Daoy (cell line): ENCODE results near the gene DEPDC1. TPM values are rescaled to one million over a fixed set of nuclear protein-coding genes. Genes with fewer than 3 reads are reported as not detected.
"Not testable (repeated sequence)": the region's sequence is repeated elsewhere in the genome, so short reads cannot be mapped to it uniquely, and the experiment has no call there.

Experiments used
- DNase-seq: peaks from one replicate; pipeline ENCODE4 v3.0.0-alpha.2; 2015; ENCODE audit warnings: low read depth
- total RNA-seq: library from RNA; depleted of rRNA; stranded (reverse); fragments of >200 nt; shearing (Covaris generic); gene quantifications from 2 replicates; pipeline ENCODE4 v1.2.3, GENCODE V29; 2014; rRNA removed

The DEPDC1 gene, protein sequence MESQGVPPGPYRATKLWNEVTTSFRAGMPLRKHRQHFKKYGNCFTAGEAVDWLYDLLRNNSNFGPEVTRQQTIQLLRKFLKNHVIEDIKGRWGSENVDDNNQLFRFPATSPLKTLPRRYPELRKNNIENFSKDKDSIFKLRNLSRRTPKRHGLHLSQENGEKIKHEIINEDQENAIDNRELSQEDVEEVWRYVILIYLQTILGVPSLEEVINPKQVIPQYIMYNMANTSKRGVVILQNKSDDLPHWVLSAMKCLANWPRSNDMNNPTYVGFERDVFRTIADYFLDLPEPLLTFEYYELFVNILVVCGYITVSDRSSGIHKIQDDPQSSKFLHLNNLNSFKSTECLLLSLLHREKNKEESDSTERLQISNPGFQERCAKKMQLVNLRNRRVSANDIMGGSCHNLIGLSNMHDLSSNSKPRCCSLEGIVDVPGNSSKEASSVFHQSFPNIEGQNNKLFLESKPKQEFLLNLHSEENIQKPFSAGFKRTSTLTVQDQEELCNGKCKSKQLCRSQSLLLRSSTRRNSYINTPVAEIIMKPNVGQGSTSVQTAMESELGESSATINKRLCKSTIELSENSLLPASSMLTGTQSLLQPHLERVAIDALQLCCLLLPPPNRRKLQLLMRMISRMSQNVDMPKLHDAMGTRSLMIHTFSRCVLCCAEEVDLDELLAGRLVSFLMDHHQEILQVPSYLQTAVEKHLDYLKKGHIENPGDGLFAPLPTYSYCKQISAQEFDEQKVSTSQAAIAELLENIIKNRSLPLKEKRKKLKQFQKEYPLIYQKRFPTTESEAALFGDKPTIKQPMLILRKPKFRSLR
- 68.4 and 117 TPM in 2 replicates for total RNA-seq

DNA sequence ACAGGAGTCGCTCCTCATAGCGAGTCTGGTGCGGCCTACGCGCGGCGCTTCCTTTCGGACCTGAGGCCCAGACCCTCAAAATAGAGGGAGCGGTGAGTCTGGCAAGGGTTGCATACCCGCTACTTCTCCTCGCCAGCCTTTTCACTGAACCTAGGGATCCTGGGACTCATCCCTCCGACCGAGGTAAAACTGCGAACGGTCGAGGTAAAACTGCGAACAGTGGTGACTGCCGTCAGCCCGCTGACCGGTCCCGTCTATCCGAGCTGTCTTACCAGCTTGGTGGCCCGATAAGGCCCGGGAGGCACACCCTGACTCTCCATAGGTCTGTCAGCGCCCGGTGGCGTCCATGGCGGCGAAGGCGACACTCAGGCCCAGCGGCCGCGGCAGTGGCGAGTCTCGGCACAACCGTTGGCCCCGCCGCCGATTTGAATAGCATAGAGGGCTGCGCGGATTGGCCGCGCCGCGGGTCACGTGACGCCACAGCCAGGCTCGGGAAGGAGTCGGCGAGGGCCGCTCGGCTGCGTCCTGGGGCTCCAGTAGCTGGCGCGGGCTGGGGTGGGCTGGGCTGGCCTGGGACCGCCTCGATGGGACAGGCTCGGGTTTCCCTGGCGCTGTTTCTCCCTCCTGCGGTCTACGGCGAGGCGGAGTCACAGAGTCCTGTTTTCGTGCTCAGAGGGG lies at the start of gene DEPDC1:
Gene DEPDC1, minus strand, starts transcription at position 403 of the 678 bp plus-strand sequence. Its CDS starts 83 bp downstream, at position 320.
- DNase-seq: peak; percentile 99

DNA sequence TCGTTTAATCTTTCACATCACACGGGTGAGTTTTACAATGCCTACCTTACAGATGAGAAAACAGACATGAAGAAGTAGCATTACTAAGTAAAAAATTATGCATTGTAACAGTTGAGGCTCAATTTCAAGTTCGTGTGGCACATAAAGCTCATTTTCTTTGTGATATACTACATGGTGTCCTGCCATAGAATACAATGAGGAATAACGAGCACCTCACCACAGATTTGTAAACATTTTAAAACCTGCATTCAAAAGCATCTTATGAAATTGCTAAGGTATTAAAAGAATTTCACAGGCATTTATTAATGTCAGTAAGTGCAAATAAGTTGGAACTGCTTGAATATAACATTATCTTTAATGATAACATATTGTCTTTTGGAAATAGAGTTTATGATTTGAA lies 47.8 kb upstream of the DEPDC1 start:
- DNase-seq: no peak

DNA sequence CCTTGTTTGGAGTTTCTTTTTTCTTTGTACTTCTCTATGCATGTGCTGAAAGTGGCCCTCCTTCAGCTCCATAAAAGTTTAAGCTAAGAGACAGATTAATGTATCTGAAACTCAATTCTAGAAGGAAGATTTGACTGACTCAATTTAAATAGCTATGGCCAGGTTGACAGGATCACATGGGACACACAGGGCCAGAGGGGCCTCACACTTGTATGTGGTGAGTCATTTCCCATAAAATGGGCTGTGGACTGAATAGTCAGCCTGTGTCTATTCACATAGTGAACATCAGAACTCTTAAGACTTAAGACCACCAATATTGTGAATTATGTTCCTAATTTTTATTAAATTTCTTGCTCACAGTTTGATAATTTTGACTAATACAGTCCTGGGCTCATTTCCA lies 45.7 kb upstream of the DEPDC1 start:
- DNase-seq: peak; percentile 22

DNA sequence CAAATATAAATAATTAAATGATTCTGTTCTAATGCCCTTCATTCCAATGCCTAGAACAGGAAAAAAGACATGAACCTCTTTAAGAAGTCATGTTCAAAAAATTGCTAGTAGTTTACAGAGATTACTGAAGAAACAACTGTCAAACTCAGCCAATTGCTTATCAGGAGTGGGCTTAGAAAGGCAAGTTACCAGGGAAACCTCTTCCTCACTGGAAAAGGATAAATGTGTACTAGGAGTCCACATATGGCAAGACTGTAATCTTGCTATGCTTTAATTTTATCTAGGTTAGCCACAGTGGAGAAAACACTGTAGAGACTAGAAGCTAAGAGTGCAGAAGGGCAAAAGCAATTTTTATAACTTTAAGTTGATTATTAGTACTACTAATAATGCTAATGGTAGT lies 42.1 kb upstream of the DEPDC1 start:
- DNase-seq: no peak

DNA sequence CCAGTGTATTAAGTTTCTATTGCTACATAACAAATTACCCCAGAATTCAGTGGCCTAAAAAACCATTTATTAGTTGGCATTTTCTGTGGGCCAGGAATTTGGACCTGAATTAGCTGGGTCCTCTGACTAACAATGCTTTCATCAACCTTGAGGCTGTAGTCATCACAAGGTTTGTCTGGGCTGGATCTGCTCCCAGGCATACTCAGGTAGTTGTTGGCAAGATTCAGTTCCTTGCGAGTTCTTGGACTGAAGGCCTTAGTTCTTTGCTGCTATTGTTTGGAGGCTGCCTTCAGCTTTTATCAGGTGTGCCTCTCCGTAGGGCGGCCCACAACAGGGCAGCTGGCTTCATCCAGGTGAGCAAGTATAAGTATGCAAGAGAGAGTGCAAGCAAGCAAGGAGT lies 31.4 kb upstream of the DEPDC1 start:
- no peak for DNase-seq

DNA sequence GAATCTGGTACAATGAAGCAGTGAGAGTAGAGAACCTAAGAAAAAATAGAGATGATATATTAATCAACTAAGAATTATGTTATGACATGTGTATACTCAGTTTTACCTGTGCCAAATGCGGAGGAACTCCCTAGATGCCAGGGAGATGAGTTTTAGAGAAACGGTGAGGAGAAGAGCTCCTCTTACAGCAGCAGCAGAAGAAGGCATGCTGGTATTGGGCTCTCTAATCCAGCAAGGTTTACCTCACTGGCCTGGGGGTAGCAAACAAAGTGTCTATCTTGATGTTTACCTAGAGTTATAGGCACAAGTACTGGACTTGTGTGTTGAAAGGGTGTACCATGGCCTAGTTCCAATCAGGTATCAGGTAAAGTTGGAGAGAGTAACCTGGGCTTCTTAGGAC lies 28.9 kb upstream of the DEPDC1 start:
- no peak for DNase-seq

DNA sequence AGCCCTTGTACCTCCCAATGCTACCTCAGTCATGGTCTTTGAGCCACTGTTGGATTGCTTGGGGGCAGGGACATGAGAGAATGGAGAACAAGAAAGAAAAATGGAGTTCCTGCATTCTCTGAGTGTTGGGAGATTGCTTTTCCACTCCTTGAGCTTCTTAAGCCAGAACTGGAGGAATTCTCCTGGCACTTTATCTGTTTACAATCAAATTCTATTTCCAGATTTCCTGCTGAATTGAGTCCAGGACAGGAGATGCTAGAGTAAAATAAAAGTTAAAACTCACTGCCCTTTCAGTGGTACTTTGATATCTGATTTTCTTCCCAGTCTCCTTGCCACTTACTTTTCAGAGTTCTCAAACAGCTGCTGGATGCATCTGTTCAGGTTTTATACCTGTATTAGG lies 24.4 kb upstream of the DEPDC1 start:
- no peak for DNase-seq

DNA sequence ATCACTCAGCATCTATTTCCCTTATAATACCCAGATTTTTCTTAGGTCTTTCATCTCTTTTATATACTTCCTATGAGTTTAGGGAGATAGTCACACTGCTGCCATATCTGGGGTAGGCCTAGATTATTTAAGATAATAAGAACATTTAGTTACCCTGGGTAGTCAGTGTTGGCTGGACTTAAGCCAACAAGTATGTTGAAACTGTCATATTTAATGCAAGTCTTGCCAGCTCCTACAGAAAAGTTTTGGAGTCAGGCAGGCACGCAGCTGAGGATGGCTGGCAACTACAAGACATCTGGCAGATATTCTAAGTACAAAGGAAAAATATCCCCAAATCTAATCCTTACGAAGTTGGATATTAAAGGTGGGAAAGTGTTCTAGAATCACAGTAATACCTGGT lies 19.2 kb upstream of the DEPDC1 start:
- no peak for DNase-seq

DNA sequence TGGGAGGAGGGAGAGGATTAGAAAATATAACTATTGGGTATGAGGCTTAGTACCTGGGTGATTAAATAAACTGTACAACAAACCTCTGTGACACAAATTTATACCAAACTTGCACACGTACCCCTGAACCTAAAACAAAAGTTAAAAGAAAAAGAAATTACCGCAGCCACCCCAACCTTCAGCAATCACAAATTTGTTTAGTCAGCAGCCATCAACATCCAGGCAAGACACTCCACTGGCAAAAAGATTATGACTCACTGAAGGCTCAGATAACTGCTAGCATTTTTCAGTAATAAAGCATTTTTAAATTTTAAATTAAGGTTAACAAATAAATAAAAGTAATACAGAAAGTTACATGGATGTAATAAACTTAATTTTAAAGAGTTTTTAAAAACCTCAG lies 14.4 kb upstream of the DEPDC1 start:
- DNase-seq: no peak

DNA sequence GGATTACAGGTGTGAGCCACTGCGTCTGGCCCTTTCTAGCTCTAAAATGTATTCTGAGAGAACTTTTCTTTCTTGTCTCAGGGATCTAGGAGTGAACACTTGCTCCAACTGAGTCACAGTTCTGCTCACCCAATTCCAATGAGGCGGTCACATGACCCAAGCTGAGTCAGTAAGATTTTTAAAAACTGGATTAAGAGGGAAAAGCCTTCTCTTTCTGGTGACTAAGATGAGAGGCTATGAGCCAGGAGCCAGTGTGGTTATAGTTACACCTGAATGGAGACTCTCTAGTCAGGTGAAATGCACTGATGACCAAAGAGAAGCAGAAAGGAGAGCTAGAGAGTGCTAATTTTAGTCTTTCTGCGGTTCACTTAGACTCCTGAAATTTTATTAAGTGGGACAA lies 9.5 kb upstream of the DEPDC1 start:
- DNase-seq: no peak

DNA sequence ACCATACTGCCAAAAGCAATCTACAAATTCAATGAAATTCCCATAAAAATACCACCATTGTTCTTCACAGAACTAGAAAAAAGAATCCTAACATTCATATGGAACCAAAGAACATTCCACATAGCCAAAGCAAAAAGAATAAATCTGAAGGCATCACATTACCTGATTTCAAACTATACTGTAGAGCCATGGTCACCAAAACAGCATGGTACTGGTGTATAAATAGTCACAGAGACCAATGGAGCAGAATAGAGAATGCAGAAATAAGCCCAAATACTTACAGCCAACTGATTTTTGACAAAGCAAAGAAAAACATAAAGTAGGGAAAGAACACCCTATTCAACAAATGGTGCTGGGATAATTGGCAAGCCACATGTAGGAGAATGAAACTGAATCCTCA lies 6.2 kb upstream of the DEPDC1 start:
- DNase-seq: no peak

DNA sequence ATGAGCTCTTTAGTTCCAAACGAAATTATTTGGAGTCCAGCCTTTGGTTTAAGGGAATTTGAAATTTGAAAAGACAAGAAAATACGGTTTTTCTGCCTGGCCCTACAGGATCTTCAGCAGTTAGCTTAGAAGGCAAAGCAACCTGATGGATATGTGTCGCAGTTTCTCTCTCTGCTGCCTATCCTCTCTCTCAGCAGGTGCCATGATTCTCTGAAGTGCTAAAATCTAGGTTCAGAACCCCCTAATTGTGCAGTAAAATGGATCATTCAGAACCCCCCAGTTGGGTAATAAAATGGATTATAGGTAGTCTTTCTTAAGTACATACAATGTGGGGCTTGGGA lies 446 bp upstream of the DEPDC1 start:
- DNase-seq: no peak

DNA sequence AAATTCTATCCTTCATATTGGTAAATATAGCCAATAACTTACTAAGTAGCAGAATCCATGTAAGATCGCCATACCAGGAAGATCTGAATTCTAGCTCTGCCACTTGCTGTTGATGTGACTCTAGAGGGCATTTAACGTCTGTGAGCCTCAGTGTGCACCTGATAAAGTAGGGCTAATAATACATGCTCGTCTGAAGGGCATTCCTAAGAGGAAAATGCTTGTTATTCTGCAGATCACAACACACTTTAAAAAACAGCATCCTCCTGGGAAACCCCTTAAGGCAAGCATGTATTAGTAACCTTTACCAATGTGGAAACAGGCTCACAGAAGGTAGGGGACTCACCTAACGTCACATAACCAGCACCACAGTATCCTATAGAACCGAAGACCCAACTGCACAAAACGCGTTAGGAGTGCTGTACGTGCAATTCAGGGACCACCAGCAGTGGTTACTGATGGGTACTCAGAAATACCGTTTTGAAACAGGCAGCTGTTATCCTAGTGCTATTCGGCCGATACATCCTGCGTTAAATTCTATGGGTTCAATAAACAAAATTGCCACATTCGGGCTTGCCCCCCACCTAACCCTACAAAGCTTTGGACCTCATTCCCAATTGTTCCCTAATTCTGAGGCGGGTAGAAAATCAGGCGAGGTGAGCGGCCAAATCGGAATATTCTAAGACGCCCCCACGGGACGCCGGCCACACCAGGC lies 758 bp downstream of the DEPDC1 start:
- peak; percentile 19 for DNase-seq

DNA sequence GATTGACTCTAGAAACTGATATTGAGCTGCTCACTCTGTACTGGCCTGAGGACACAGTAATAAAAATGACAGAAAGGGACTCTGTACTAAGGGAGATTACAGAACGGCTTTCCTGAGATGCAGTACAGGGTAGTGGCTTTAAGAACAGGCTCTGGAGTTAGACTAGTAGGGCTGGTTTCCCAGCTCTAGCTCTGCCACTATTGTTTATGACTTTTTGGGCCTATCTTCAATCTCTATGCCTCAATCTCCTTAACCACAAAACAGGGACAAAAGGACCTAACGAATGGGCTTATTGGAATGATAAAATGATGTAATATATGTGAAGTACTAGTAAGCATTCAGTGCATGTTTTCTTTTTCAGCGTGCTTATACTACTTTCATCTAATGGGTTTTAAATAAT lies 1.4 kb downstream of the DEPDC1 start:
- no peak for DNase-seq

DNA sequence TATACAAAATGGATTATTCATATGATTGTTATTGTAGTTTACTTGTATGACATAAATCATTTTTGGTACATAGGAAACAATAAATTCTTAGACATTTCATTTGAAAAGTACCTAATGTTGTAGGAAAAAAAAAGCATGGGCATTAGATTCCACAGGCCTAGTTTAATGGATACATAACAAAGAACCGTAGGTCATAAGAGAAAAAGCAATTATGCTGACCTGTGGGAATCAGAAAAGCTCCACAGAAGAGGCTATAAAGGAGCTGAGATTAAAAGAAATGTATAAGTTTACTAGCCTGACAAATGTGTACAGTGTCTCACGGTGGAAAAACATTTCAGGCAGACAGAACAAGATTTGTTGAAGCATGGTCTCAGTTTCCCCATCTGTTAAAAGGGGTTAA lies 3.7 kb downstream of the DEPDC1 start:
- no peak for DNase-seq

DNA sequence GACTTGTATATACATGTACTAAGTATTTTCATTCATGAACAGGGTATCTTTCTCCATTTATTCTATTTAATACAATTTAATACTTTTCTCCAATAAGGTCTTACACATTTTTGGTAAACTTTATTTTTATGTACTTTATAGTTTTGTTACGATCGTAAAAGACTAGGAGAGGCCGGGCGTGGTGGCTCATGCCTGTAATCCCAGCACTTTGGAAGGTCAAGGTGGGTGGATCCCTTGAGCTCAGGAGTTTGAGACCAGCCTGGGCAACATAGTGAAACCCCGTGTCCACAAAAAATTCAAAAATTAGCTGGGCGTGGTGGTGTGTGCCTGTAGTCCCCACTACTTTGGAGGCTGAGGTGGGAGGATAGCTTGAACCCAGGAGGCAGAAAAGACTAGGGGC lies 4.6 kb downstream of the DEPDC1 start:
- not testable (repeated sequence) for DNase-seq

DNA sequence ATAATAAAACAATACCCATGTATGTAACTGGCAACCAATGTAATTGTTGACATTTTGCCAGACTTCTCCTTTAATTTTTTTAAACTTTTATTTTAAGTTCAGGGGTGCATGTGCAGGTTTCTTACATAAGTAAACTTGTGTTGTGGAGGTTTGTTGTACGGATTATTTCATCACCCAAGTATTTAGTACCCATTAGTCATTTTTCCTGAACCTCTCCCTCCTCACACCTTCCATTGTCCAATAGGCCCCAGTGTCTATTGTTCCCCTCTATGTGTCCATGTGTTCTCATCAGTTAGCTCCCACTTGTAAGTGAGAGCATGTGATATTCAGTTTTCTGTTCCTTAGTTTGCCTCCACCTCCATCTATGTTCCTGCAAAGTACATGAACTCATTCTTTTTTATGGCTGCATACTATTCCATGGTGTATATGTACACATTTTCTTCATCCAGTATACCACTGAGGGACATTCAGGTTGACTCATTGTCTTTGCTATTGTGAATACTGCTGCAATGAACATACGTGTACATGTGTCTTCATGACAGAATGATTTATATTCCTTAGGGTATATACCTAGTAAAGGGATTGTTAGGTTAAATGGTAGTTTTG lies 6.7 kb downstream of the DEPDC1 start:
- DNase-seq: no peak

DNA sequence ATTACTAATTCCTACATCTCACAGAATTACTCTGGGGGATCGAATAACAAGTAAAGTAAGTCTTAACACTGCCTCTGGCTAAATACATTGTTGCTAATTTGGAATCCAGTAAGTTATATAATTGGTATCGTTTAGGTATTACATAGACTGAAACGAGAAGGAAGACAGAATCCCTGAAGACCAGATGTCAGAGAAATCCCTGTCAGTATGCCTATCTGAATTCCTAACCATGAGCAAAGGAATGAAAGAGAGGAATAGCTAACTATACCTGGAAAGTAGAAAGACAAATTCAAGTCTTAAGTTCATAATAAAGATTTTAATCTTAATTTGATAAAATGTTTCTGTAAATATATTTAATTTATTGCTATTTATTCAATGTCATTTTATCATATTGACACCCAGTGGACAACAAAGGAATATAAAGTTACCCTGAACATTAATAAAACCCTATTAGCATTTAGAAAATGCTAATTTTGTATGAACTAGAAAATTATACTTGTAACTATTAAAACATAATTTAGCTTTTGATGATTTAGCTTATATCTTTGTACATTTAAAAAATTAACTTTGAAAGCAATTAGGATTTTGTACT lies 11.4 kb downstream of the DEPDC1 start:
- DNase-seq: no peak

DNA sequence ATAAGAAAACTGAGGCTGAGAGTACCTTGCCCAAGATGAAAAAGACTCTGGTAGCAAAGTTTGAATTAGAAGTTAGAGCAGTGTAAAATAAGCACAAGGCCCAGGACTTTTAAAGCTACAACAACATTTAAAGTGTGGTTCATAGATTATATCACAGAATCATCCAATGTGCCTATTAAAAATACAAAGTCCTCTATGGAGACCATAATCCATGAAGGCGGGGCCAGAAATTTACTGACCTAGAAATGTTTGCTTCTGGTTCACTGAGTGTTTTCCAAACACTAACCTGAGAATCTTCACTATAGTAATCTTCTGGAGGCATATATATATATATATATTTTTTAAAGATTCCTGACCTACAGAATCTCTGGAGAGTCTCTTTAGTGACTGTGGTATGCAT lies 12.3 kb downstream of the DEPDC1 start:
- DNase-seq: no peak

DNA sequence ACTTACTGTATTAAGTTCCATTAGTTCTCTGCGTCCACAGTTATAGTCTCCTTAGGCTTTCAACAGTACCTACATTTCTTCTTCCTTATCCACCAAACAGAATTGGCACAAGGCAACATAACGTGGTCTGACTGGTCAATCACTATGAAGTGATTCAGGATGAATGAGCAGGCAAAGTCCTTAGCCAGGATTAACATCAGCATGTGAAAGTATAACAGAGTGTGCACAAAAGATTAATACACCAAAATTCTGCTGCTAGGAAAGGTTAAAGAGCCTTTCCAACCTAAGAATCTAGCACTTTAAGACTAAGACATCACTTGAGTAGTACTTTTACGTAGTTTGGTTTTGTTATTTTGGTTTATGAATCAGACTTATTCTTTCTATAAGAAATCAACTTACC lies 15.8 kb downstream of the DEPDC1 start:
- no peak for DNase-seq

DNA sequence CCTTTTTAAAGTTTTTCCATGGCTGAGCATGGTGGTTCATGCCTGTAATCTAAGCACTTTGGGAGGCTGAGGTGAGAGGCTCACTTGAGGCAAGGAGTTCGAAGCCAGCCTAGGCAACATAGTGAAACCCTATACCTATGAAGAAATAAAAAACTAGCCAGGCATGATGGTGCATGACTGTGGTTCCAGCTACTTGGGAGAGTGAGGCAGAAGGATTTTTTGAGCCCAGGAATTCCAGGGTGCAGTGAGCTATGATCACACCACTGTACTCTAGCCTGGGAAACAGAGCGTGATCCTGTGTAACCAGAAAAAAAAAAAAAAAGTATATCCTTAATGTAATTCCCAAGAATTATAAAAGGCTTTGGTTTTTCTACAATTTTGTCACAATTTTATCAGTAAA lies 17.4 kb downstream of the DEPDC1 start:
- DNase-seq: no peak
